ENCODE measurements around the gene C6orf52.

DNA sequence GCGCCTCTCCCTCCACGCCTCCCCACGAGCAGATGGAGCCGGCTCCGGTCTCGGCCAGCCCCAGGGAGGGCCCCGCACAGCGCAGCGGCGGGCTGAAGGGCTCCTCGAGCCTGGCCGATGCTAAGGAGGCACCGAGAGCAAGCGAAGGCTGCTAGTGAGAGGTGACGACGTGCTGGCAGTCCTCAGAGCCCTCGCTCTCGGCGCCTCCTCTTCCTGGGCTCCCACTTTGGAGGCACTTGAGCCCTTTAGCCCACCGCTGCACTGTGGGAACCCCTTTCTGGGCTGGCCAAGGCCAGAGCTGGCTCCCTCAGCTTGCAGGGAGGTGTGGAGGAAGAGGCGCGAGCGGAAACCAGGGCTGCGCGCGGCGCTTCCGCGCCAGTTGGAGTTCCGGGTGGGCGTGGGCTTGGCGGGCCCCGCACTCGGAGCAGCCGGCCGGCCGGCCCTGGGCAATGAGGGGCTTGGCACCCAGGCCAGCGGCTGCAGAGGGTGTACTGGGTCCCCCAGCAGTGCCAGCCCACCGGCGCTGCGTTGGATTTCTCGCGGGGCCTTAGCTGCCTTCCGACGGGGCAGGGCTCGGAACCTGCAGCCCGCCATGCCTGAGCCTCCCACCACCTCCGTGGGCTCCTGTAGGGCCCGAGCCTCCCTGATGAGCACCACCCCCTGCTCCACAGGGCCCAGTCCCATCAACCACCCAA is 26.0 kb upstream of the C6orf52 start:
- no peak for TF ChIP-seq ZNF782 (CRISPR knock-in tag; IDR thresholded peaks at IDR 0.05; ENCODE audit: borderline replicate concordance)
- TF ChIP-seq HOXA7 (CRISPR knock-in tag; IDR thresholded peaks at IDR 0.05): no peak
